Esophagus muscularis mucosa (tissue), 3 donors: Measurements from ENCODE around the gene SWT1.

ENCODE experiments used
- POLR2AphosphoS5 ChIP-seq, 2 donors: sonication (generic); formaldehyde crosslinking; IDR thresholded peaks; one replicate each; pipeline ENCODE4 v1.6.1; 2017; ENCODE audit warnings: antibody characterized with exemption in 2 of 2
- TF ChIP-seq, protein P1 (sequence below), 3 experiments: fragments of 200-600 bp in 2 of 3; fragments of 450-650 bp in 1 of 3; sonication (generic) in 2 of 3; IDR thresholded peaks; one replicate each; pipeline ENCODE4 v1.5.1; 2017 to 2019; ENCODE audit warnings: antibody characterized with exemption in 3 of 3, mild to moderate bottlenecking in 2 of 3, moderate library complexity in 1 of 3

DNA sequence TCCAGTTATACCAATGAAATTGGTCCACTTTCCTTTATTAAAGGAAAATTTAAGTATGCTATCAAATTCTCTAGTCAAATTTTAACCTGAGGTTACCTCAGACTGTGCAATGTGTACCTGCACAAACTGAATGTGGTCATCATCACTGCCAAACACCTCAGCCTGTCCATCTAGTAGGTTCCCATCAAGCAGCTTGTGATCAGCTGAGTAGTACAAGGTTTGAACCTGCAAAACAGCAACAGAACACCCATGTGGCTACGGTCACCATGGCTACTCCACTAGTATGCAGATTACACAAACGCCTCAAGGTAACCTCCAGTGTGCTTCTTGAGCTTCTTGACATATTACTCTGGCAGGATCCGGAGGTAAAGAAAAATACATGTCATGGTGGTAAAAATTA lies 148.5 kb downstream of the SWT1 start:
- TF ChIP-seq POLR2AphosphoS5 (IDR thresholded peaks at IDR 0.05) = no peak
- TF ChIP-seq, protein P1, sequence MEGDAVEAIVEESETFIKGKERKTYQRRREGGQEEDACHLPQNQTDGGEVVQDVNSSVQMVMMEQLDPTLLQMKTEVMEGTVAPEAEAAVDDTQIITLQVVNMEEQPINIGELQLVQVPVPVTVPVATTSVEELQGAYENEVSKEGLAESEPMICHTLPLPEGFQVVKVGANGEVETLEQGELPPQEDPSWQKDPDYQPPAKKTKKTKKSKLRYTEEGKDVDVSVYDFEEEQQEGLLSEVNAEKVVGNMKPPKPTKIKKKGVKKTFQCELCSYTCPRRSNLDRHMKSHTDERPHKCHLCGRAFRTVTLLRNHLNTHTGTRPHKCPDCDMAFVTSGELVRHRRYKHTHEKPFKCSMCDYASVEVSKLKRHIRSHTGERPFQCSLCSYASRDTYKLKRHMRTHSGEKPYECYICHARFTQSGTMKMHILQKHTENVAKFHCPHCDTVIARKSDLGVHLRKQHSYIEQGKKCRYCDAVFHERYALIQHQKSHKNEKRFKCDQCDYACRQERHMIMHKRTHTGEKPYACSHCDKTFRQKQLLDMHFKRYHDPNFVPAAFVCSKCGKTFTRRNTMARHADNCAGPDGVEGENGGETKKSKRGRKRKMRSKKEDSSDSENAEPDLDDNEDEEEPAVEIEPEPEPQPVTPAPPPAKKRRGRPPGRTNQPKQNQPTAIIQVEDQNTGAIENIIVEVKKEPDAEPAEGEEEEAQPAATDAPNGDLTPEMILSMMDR (IDR thresholded peaks at IDR 0.05) = no peak
